Airway epithelial cell (primary cell): Measurements from ENCODE around the gene CALM3. TPM values are rescaled to one million over a fixed set of nuclear protein-coding genes. Genes with fewer than 3 reads are reported as not detected.

Source experiments
- total RNA-seq: library from RNA; depleted of rRNA; stranded (reverse); fragments of >200 nt; gene quantifications from 2 replicates; pipeline ENCODE4 v1.2.3, GENCODE V29; 2015

CALM3 gene
- total RNA-seq: 294 and 303 TPM in 2 replicates

DNA sequence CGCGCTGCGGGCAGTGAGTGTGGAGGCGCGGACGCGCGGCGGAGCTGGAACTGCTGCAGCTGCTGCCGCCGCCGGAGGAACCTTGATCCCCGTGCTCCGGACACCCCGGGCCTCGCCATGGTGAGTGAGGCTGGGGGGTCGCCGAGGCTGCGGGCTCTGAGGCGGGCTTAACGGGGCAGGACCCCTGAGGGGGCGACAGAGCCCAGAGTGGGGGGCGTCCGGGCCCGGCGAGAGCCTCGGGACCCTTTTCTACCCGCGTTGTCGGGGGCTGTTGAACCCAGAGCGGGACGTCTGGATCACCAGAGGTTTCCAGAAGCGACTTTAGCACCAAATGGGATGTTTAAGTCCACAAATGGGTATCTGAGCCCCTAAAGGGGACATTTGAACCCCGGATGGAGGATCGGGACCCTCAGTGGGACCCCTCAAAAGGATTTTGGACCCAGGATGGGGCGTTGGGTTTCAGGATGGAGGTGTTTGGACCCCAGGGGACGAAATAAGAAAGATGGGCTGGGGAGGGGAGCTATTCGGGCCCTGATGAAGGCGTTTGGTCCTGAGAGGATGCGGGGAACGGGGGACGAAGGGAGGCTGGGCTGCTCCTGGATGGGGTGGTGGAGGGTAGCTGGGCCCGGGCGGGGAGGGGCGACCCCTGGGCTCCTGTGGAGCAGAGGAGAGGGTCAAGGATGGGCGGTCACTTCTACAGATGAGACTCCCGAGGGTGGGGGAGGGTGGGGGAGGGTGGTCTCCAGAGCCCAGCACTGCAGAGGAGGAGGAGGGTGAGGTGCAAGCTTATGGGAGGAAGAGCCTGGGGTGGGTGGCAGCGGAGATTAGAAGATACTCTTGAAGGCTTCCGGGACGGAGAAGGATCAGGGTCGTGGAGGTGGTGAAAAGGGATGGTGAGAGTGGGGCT, at the start of gene CALM3:
Gene CALM3 (plus strand): TSS at position 13 of the 907 bp plus-strand sequence. CDS start 105 bp downstream, at position 118.

DNA sequence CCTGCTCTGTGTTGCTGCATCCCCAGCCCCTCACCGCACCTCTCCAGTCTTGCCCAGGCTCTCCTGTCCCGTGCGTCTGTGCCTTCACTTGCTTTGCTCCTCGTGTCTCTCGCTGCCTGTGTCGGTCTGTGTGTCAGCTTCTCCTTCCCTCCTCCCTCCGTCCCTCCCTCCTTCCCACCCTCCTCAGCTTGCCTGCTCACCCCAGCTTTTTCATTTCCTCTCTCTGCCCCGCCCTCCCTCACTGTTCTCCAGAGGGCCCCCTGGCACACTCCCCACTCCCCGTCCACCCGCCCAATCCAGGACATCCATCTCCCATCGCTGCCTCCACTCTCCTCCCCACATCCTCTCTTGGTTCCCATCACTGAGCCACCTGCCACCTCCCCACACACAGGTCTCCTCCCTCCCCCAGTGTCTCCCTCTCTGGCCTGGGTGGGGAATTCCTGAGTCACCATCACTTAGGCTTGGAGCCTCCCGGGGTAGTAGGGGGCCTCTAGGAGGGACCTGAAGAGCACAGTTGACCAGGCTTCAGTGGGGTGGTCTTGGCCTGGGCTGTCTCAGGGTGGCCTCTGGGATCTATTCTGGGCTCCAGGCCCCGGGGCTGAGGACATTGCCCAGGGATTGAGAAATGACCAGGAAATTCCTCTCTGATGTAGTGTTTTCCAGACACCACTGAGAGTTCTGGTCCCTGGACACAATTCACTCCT, 24.0 kb downstream of the CALM3 start, which contains the start of gene PTGIR:
Gene PTGIR (minus strand): TSS at position 132 of the 704 bp plus-strand sequence. CDS start 864 bp downstream, outside the sequence.

DNA sequence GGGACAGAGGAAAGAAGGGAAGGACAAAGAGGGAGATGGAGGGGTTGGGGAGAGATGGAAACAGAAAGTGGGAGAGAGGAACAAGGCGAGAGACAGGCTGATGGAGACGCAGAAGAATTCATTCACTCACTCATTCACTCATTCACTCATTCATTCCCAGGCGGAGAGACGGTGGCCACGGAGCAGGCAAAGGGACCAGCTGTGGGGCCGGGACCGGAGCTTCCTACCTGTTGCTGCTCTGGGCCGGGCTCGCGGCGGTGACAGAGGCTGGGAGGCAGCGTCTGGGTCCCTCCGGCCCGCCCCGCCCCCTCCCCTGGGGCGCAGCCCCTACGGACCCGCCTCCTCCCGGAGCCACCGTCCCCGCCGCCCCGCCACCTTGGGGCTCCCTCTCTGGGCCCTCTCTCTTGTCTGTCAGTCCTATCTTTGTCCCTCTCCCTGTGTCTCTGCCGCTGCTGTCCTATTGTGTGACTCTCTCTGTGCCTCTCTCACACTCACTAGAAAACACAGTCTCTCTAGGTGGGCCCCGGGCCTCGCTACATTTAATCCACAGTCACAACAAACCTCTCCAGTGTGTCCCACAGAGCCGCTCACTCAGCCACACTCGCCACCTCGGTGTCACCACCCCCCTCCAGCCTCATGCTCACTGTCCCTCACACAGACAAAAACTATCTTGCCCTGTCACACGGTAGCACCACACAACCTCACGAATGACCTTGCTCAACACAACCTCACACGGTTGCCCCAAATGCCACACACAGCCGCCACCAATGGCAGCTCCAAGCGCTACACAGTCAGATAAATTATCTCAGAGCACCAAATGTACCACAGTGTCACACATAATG, 35.0 kb downstream of the CALM3 start, which contains the start of gene GNG8:
Gene GNG8 (minus strand): TSS at position 283 of the 842 bp plus-strand sequence. CDS start 1,520 bp downstream, outside the sequence.

Other genes starting within 250 kb of the CALM3 start
- 30.8 and 39.1 TPM in 2 replicates for gene CCDC8, start 187.8 kb upstream of the CALM3 start, total RNA-seq
- not detected in 2 replicates for gene PNMA8C, start 172.4 kb upstream of the CALM3 start, total RNA-seq
- 1.1 and 1.6 TPM in 2 replicates for gene PNMA8A, start 129.8 kb upstream of the CALM3 start, total RNA-seq
- gene PNMA8B, start 105.5 kb upstream of the CALM3 start, total RNA-seq: 0.05 and 0.28 TPM in 2 replicates
- 0.05 and 0.21 TPM in 2 replicates for gene PTGIR, start 23.8 kb downstream of the CALM3 start, total RNA-seq
- gene GNG8, start 34.9 kb downstream of the CALM3 start, total RNA-seq: not detected in 2 replicates
- gene DACT3, start 59.9 kb downstream of the CALM3 start, total RNA-seq: not detected in 2 replicates
- 27.9 and 39.0 TPM in 2 replicates for gene PRKD2, start 115.8 kb downstream of the CALM3 start, total RNA-seq
- gene FKRP, start 144.7 kb downstream of the CALM3 start, total RNA-seq: 9.0 and 12.6 TPM in 2 replicates
- gene STRN4, start 145.1 kb downstream of the CALM3 start, total RNA-seq: 65.4 and 88.2 TPM in 2 replicates
- gene SLC1A5, start 187.3 kb downstream of the CALM3 start, total RNA-seq: 155 and 199 TPM in 2 replicates
- gene AP2S1, start 249.5 kb downstream of the CALM3 start, total RNA-seq: 331 and 340 TPM in 2 replicates